A549 treated with AZD2906 at 1 μM for 4 hours (cell line): ENCODE measurements around the gene FASTKD2. TPM values are rescaled to one million over a fixed set of nuclear protein-coding genes. Genes with fewer than 3 reads are reported as not detected.

ENCODE experiments used
- total RNA-seq: library from RNA; stranded (reverse); fragments of 200-300 nt; extraction: Qiagen RNA extraction; gene quantifications from 5 replicates; pipeline ENCODE4 v1.2.3, GENCODE V29; 2022

The FASTKD2 gene
- total RNA-seq: 29.0 to 39.1 TPM (median 30.7 TPM) in 5 replicates

DNA sequence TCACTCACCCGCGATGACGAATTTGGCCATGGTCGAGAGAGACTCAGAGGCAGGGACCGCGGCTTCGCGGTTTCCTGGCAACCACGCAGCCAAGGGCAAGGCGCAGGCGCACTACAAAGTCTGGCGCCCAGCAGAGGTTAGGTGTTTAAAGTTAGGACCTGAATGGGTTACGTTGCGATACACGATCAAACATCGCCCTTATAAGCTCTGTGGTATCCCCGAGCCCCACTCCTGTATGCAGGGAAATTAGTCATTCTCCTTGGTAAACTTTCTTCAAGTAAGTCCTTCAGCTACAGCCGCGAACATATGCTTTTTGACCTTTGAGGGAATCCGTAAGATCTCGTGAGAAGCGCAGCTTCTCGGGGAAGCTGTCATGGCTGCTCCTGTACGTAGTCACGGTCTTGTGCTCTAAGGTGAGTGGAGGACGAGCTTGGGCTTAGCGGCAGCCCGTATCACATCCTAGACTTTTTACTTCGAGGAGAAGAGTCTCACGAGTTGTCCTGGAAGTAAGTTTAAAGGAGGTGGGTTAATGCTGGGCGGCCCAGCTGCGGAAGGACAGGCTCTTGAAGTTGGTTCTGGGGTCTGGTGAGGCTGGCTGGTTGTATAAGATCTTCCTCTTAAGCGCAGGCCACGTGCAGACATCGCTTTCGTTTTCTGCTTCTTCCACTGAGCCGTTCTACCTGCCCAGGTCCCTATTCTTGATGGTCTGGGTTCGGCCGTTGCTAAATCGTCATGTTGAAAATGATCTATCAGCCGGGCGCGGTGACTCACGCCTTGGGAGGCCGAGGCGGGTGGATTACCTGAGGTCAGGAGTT, at the start of gene FASTKD2, which contains the start of gene MDH1B:
Gene FASTKD2 (plus strand): TSS at position 365 of the 815 bp plus-strand sequence. CDS start 1,088 bp downstream, outside the sequence.
Gene MDH1B (minus strand): TSS at position 87 of the 815 bp plus-strand sequence. CDS start 57 bp downstream, at position 30.

DNA sequence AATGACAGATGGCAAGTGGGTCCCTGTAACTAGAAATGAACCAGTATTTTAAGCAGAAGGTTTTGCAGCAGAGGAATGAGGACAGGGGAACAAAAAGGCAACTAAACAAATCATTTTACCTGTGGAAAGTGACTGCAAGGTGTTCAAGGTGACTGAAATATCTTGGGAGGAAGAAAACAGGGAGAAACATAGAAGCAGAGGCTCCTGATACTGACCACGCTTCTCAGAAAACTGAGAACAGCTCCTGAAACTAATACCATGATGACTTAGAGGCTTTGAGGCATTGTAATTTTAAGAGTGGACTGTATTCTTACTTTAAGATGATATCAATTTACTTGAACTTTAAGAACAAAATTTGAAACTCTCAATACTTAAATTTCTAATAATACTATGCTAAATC, 47.1 kb upstream of the FASTKD2 start, which contains the start of gene DYTN:
Gene DYTN (minus strand): TSS at position 101 of the 400 bp plus-strand sequence. CDS start 117 bp downstream, outside the sequence.

Other genes starting within 250 kb of the FASTKD2 start
- not detected in 5 replicates for gene FAM237A, start 123.1 kb upstream of the FASTKD2 start, total RNA-seq
- not detected in 5 replicates for gene DYTN, start 47.2 kb upstream of the FASTKD2 start, total RNA-seq
- 1.1 to 1.7 TPM (median 1.5 TPM) in 5 replicates for gene MDH1B, start 278 bp upstream of the FASTKD2 start, total RNA-seq
- 0.05 to 0.11 TPM (median 0.09 TPM) in 4 of 5 replicates, not detected in the other for gene CPO, start 173.9 kb downstream of the FASTKD2 start, total RNA-seq